Lower leg skin (tissue), 3 donors: ENCODE measurements around the gene PIGN.

Experiments
- POLR2A ChIP-seq, 2 donors: fragments of 450-650 bp; IDR thresholded peaks; one replicate each; pipeline ENCODE4 v1.6.1; 2016 to 2017; ENCODE audit warnings: antibody characterized with exemption in 2 of 2, mild to moderate bottlenecking in 1 of 2, moderate library complexity in 1 of 2
- TF ChIP-seq, protein P1 (sequence below), 3 donors: fragments of 450-650 bp; IDR thresholded peaks; one replicate each; pipeline ENCODE4 v1.5.1; 2016; ENCODE audit warnings: antibody characterized with exemption in 3 of 3, mild to moderate bottlenecking in 3 of 3, moderate library complexity in 2 of 3

DNA sequence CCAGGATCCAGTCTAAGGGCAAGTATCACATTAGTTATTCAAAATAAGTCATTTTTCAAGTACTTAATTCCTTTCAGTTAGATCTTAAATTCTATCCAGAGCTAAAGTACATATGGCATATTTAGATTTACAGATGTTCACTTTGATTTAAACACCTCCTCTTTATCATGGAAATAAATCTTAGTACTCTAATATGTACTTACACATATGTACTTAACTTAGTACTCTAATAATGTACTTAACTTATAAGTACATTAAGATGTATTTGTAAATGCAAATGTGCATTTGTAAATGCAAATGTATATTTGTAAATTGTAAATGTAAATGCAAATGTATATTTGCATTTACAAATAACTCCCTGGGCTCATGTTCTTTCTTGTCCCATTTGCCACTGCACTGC, 14.6 kb downstream of the PIGN start:
- TF ChIP-seq, protein P1, sequence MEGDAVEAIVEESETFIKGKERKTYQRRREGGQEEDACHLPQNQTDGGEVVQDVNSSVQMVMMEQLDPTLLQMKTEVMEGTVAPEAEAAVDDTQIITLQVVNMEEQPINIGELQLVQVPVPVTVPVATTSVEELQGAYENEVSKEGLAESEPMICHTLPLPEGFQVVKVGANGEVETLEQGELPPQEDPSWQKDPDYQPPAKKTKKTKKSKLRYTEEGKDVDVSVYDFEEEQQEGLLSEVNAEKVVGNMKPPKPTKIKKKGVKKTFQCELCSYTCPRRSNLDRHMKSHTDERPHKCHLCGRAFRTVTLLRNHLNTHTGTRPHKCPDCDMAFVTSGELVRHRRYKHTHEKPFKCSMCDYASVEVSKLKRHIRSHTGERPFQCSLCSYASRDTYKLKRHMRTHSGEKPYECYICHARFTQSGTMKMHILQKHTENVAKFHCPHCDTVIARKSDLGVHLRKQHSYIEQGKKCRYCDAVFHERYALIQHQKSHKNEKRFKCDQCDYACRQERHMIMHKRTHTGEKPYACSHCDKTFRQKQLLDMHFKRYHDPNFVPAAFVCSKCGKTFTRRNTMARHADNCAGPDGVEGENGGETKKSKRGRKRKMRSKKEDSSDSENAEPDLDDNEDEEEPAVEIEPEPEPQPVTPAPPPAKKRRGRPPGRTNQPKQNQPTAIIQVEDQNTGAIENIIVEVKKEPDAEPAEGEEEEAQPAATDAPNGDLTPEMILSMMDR (IDR thresholded peaks at IDR 0.05) = no peak
- no peak for TF ChIP-seq POLR2A (IDR thresholded peaks at IDR 0.05)
